HG03066 (cell line): ENCODE results near the gene SLC38A7.
"Not testable (repeated sequence)": the region's sequence is repeated elsewhere in the genome, so short reads cannot be mapped to it uniquely, and the experiment has no call there.

Experiments
- ATAC-seq: cut with Tn5 transposase; IDR thresholded peaks from one replicate; pipeline ENCODE4 v1.9.1; 2021; ENCODE audit warnings: low read depth; ENCODE audit not compliant: unreplicated experiment

Gene SLC38A7

GRCh38 chr16:58678716-58679115 is 5.9 kb downstream of the SLC38A7 start:
- no peak for ATAC-seq

DNA sequence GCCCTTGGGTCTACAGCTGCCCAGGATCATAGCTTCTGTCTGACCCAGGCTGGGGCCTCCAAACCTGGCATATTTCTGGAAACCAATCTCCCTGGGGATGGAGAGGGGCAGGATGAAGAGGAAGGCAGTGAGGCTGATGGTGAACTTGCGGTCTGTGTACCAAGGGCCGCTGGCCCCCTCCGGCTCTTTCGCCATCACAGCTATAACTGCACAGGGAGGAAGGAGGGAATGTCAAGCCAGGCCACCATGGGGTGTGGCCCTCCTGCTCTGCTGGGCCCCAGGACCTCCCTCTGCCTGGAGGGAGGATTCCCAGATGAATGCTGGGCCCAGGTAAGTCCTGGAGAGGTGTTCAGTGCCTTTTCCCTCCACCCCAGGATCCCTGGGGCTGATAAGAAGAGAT is 6.3 kb downstream of the SLC38A7 start:
- ATAC-seq = no peak

DNA sequence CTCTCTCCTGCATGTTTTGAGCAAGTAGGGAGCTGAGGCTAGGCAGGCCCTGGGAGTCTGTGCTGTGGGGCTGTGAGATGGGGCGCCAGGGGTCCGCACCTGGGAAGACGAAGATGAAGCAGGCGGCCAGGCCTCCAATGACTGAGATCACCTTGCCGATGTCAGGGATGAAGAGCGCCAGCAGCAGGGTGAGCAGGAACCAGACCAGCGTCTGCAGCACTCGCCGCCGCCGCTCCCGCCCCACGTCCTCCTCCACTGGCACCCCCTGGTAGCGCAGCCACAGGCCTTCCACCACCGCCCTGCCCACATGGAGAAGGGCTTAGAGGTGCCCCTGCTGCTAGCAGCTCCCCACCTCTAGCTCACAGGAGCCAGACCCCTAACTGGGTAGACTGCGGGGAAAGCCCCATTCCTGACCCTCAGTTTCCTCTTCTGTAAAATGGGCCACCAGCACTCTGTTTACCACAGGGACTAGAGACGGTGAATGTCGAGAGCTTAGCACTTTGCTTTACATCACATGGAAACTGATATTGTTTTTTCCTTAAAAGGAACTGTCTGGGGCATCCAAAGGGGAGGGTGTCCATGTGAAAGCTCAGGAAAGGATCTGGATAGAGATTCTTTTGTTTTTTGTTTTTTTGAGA is 13.5 kb downstream of the SLC38A7 start:
- no peak for ATAC-seq

- ATAC-seq = no peak
Observed at GRCh38 chr16:58670177-58670576, 14.4 kb downstream of the SLC38A7 start.

DNA sequence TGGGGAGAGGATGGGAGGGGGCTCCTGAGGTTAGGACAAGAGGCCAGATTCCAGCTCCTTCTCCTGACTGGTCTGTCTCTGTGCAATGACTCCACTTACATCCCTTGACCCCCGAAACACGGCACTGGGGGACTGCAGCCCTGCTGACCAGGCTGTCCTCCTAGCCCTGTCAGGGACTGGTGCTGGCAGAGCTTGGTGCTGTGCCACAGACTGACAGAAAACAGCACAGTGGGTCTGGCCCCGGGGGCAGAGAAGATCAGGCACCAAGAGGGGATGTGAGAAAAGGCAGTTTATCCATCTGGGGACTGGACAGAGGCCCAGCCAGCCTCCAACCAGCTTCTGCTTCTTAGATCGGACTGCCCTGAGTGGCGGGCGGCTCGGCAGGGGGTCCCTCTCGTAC is 19.4 kb downstream of the SLC38A7 start:
- no peak for ATAC-seq

- peak; percentile 86 for ATAC-seq
Observed at GRCh38 chr16:58661199-58661830, 23.3 kb downstream of the SLC38A7 start.

DNA sequence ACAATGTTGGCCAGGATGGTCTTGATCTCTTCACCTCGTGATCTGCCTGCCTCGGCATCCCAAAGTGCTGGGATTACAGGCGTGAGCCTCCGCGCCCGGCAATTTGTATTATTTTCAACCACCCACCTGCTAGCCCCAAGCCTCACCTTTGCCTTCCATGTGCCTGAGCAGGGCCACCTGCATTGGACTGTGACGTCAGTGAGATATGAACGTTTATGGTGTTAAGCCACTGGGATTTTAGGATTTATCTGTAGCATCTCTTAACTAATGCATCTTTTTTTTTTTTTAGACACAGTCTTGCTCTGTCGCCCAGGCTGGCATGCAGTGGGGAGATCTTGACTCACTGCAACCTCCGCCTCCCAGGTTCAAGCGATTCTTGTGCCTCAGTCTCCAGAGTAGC is 24.7 kb downstream of the SLC38A7 start:
- not testable (repeated sequence) for ATAC-seq

DNA sequence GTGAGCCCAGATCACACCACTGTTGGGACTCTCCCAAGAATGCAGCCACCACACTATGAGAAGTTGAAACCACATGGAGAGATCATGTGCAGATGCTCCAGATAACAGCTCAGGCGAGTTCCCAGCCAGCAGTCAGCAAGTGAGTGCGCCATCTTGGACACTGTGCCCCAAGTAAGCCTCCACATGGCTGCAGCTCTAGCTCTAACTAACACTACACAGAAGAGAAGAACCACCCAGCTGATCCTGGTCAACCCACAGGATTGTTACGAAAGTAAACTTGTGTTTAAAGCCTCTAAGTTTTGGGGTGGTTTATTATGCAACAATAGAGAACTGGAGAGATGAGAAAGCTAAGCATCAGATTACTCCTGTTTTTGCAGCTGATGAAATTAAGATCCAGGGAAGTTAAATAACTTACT is 25.8 kb downstream of the SLC38A7 start:
- ATAC-seq = no peak

DNA sequence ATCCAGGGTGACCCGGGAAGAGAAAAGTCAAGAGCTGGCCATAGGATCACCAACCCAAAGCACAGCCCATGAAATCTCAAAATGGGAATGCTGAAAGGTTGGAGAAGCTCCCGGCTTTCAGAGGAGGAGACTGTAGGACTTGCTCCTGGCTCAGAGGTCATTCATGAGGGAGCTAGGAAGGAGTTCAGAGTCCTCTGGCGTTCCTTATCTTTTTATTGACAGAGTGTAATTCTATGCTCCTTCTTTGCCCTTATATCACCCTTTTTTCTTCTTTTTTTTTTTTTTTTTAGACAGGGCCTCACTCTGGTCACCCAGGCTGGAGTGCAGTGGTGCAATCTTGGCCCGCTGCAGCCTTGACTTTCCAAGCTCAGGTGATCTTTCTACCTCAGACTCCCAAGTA is 27.7 kb downstream of the SLC38A7 start:
- no peak for ATAC-seq

DNA sequence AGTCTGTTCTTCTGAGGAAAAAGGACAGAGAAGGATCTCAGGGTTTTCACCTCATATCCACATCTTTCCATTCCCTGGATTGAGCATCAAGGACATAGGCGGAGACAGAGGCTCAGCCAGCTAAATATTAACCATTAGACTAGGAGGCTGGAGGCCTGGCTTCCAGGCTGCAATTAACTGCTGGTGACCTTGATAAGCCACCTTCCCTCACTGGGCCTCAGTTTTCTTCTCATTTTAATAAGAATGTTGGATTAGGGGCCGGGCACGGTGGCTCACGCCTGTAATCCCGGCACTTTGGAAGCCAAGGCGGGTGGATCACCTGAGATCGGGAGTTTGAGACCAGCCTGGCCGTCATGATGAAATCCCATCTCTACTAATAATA is 29.4 kb downstream of the SLC38A7 start:
- ATAC-seq = no peak

DNA sequence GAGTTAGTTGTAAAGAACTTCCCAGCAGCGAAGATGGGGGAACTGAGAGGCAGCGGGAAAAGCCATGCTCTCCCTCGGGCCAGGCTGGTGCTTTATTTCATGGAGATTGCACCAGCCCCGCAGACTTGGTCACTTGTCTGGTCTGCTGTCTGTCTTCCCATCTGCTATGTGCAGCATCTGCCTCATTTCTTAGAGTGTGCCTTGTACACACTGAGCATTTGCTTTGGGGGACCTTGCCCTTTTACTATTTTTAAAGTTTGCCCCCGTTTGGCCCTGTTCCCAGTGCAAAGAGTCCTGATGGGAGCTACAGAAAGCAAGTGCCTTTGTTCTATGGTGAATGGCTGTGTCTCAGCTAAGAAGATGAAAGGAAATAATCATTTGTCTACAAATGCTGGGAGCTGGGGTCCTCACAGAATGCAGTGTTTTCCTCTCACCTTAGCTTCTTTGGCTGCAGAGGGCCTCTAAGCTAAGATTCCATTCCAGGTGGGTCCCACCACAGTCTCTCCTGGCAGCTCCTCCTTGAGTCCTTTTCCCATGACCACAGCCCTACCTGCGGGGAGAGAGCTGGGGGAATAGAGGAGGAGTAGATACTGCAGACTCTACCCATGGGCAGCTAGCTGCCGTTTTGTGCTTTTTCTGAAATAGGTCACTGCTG is 29.9 kb downstream of the SLC38A7 start:
- ATAC-seq = no peak

- no peak for ATAC-seq
Observed at GRCh38 chr16:58652741-58653140, 31.8 kb downstream of the SLC38A7 start.

- no peak for ATAC-seq
Observed at GRCh38 chr16:58651965-58652348, 32.6 kb downstream of the SLC38A7 start.

- ATAC-seq = no peak
Observed at GRCh38 chr16:58649707-58650106, 34.9 kb downstream of the SLC38A7 start.

- no peak for ATAC-seq
Observed at GRCh38 chr16:58647107-58647506, 37.5 kb downstream of the SLC38A7 start.

GRCh38 chr16:58644765-58645487 is 39.6 kb downstream of the SLC38A7 start:
- no peak for ATAC-seq

DNA sequence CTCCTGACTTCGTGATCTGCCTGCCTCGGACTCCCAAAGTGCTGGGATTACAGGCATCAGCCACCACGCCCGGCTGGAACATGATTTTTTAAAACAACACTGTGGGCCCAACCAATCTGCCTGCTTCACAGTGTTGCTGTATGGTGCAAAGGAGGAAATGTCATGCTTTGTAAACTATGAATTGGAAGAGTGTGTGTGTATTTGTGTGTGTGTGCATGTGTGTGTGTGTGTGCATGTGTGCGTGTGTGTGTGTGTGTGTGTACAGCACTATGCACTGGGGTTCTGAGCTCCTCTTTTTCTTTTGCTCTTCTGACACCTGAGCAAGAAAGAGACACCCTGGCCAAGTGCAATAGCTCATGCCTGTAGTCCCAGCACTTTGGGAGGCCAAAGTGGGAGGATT is 40.5 kb downstream of the SLC38A7 start:
- no peak for ATAC-seq

DNA sequence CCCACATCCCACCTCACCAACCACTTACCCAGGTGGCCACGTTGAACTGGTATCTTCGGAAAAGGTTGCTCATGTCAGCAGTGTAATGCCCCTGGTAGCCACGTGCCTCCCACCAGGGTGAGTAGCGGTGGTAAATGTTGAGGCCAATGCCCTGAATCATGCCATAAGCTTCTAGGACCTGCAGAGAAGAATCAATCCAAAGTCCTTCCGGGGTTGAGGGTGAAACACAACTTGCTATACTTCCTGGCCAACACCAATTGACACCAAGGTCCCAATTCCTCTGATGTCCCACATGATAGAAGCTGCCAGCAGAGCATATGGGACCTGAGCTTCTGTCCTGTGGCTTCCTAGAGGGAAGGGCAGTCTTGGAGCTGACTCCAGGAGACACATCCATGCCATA is 43.6 kb downstream of the SLC38A7 start:
- ATAC-seq = no peak

- no peak for ATAC-seq
Observed at GRCh38 chr16:58639836-58640235, 44.7 kb downstream of the SLC38A7 start.

DNA sequence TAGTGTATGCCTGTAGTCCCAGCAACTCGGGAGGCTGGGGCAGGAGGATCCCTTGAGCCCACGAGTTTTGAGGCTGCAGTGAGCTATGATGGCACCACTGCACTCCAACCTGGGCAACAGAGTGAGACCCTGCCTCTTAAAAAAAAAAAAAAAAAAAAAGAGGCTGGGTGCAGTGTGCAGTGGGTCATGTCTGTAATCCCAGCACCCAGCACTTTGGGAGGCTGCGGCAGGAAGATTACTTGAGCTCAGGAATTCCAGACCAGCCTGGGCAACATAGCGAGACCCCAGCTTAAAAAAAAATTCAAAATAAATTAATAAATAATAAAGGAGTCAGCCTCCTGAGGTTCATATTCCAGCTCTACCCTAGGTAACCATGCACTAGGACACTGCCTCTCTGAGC is 45.3 kb downstream of the SLC38A7 start:
- ATAC-seq = no peak
